HFF-Myc (cell line): Measurements from ENCODE around the gene SEMA4A.
"Not testable (repeated sequence)": the region's sequence is repeated elsewhere in the genome, so short reads cannot be mapped to it uniquely, and the experiment has no call there.

Source experiments
- DNase-seq: peaks from one replicate; pipeline ENCODE4 v3.0.0-alpha.2; 2011; ENCODE audit warnings: low read depth; ENCODE audit errors: extremely low read depth
- H3K4me3 ChIP-seq: replicated peaks from 2 replicates; pipeline ENCODE4 v1.5.1; 2011; ENCODE audit warnings: low read depth, mild to moderate bottlenecking, control low read depth, low read length
- CTCF ChIP-seq: IDR thresholded peaks from 2 replicates; pipeline ENCODE4 v1.5.1; 2012; ENCODE audit warnings: mild to moderate bottlenecking, low read depth, low read length, control low read depth; ENCODE audit errors: missing control alignments

SEMA4A gene

GRCh38 chr1:156121457-156121856 lies 31.9 kb upstream of the SEMA4A start:
- no peak for TF ChIP-seq CTCF
- H3K4me3 ChIP-seq, result peak overlapping the region; percentile 100
- no peak for DNase-seq

GRCh38 chr1:156122086-156122485 lies 31.3 kb upstream of the SEMA4A start:
- H3K4me3 ChIP-seq, result peak overlapping the region; percentile 100
- TF ChIP-seq CTCF, result no peak
- DNase-seq, result no peak

- peak overlapping the region; percentile 100 for H3K4me3 ChIP-seq
- no peak for TF ChIP-seq CTCF
- no peak for DNase-seq
Observed at GRCh38 chr1:156122519-156123355, 30.6 kb upstream of the SEMA4A start.

- DNase-seq, result peak; percentile 96
- peak; percentile 52 for TF ChIP-seq CTCF
Observed at GRCh38 chr1:156123356-156124196, 29.8 kb upstream of the SEMA4A start.

GRCh38 chr1:156124557-156125483 lies 28.6 kb upstream of the SEMA4A start:
- no peak for DNase-seq
- TF ChIP-seq CTCF, result no peak
- peak overlapping the region; percentile 6 for H3K4me3 ChIP-seq

More at GRCh38 chr1:156123356-156124196, 29.8 kb upstream of the SEMA4A start:
- peak overlapping the region; percentile 100 for H3K4me3 ChIP-seq

- not testable (repeated sequence) for DNase-seq
- H3K4me3 ChIP-seq, result peak overlapping the region; percentile 42; the same call in 1 of the 2 replicates
Observed at GRCh38 chr1:156125544-156125943, 27.8 kb upstream of the SEMA4A start.
